GM12875 (cell line): ENCODE results near the gene FOXJ1.

ENCODE experiments used
- H3K4me3 ChIP-seq: one replicate; pipeline ENCODE4 v1.5.1; 2011; ENCODE audit warnings: low read depth, low read length, control low read depth
- TF ChIP-seq, protein P1 (sequence below): IDR thresholded peaks from 2 replicates; pipeline ENCODE4 v1.5.1; 2011; ENCODE audit warnings: low read depth, mild to moderate bottlenecking, control low read depth, inconsistent platforms, low read length, moderate library complexity, borderline replicate concordance; ENCODE audit not compliant: insufficient read depth

The FOXJ1 gene

DNA sequence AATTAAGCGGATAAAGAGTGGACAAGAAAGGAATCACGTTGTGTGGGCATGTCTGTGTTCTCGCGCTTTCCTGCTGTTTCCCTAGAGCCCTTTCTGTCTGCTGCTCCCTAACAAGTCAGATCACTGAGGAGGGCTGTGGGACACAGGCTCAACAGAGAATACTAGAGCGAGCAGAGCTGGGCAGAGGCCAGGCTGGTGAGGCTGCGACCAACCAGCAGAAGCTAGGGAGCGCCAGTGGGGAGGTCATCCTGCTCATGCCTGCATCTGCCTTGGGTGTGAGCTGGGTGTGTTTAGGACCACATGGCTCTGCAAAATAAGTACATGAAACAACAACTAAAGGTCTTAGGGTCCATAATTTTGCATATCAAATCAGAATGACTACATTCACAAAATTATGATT is 11.5 kb upstream of the FOXJ1 start:
- TF ChIP-seq, protein P1, sequence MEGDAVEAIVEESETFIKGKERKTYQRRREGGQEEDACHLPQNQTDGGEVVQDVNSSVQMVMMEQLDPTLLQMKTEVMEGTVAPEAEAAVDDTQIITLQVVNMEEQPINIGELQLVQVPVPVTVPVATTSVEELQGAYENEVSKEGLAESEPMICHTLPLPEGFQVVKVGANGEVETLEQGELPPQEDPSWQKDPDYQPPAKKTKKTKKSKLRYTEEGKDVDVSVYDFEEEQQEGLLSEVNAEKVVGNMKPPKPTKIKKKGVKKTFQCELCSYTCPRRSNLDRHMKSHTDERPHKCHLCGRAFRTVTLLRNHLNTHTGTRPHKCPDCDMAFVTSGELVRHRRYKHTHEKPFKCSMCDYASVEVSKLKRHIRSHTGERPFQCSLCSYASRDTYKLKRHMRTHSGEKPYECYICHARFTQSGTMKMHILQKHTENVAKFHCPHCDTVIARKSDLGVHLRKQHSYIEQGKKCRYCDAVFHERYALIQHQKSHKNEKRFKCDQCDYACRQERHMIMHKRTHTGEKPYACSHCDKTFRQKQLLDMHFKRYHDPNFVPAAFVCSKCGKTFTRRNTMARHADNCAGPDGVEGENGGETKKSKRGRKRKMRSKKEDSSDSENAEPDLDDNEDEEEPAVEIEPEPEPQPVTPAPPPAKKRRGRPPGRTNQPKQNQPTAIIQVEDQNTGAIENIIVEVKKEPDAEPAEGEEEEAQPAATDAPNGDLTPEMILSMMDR, result no peak

DNA sequence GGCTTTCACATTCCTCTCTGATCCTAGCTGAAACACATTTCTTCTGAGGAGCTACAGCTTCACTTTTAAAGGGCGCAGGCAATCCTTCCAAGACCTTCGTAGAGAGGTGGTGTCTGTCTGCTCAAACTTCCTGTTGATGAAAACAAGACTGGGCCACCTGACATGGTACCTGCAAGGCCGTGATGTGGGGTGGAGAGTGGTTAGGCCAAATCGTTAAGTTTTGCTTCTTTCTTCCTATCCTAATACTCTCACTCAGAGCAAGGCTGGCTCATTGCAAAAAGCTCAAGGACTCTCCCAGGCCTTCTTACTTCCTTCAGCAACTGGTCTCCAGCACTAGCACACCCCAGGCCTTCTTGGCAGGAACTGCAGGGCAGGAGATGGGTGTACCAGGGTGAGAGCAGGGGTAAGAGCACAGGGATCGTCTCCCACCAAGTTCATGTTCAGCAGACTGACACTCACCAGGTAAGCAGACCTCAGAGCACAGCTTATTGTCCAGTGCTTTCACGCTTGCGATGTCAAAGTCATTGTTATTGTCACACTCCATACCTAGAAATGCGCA is 10.9 kb upstream of the FOXJ1 start:
- TF ChIP-seq, protein P1, result no peak
- no peak overlapping the region for H3K4me3 ChIP-seq

More for the DNA sequence above, 11.5 kb upstream of the FOXJ1 start:
- H3K4me3 ChIP-seq, result no peak overlapping the region

DNA sequence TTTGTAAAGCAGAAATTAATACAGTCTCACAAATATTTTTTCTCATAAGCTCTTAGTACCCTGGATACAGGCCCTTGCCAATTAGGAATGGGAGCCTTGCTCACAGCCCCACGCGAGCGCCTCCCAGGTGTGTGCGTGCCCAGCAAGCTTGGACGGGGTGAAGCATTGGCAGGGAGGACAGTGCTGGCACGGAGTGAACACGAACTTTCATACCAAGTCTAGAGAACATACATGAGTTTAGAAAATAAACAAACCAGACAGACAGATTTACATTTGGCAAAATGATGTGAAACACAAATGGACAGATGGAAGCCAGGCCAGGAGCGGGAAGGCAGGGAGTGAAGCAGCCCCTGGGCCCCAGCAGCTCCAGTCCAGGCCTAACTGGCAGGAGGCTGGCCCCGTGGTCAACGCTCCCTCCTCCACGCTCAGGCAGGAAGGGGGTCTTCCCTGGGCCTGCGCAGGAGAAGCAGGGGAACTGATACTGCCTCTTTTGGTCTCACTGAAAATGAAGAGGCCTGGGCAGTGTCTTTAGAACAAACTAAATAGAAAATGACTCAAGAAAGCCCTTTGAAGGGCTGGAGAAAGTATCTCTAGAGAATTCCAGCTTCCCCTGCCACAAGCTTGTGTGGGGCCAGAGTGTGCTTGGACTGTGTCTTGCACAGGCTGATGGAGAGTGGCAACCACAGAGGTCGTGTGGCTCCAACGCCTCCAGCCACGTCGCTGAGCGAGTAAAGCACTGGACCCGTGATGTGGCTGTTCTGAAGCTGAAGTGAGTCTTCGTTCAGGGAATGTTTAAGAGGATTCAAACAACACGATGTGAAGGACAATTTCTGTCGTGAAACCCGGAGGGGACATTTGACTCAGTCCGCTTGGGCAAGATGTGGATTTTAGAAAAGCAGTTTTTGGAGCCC is 9.9 kb upstream of the FOXJ1 start:
- no peak overlapping the region for H3K4me3 ChIP-seq
- TF ChIP-seq, protein P1, result no peak

DNA sequence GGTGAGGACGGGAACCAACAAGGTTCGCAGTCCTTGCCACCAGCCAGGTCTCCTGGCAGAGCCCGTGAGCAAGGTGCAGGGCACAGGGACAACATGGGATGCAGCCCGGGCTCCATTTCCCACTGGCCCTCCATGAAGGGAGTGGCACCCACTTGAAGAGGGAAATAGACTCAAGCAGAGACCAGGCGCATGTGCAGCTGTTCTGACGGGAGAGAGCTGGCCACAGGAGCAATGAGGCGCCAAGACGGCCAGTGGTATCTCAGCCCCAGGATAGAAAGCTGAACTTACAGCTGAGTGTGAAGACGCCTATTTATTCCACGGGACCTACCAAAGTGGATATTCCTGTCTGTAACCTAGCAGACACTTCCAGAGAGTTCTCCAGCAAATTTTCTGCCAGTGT is 8.2 kb upstream of the FOXJ1 start:
- no peak overlapping the region for H3K4me3 ChIP-seq
- TF ChIP-seq, protein P1, result no peak

DNA sequence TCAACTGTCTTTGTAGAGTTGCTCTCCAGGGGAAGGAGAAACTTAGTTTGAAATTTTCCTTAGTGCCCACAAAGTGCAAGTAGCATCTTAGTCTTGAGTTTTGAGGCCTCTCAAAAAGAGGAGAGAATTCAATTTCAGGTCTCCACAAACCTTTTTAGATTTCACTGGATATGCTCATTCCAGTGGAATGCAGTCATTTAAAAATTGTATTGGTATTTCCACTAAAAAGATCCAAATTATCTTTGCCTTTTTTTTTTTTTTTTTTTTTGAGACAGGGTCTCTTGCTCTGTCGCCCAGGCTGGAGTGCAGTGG is 6.9 kb upstream of the FOXJ1 start:
- H3K4me3 ChIP-seq, result no peak overlapping the region
- TF ChIP-seq, protein P1, result no peak

DNA sequence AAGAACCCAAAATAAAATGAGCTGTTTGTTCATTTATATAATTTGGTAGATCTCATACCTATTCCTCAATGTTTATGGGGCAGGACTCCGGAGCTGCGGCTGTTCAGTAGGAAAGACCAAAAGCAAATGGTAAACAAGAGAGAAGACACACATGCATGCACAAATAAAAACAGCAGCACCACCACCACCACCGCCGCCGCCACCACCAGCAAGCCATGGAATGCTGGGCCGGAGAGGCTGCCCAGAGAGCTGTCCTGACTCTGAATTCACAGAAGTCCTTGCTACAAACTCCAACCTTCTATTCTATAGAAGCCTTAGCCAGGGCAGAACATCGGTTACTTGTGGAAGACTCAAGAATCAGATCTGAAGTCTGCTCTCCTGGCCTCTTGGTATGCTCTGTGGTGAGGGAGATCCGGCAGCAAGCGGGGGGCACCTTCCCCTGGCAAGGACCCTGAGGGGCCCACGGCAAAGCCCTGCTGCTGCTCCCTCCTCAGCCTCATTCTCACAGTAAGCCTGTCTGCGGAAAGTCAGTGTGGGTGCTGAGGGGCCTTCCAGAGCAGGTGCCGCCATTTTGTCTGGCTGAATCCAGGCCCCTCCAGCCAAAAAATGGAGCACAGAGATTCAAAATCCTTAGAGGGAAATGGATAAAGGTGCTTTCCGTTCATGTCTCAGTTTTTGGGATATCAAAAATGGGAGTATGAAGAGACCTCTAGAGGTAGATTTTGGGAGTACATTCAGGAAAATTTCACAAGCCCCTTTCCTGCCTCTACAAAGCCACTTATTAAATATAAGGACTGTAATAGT is 6.4 kb upstream of the FOXJ1 start:
- TF ChIP-seq, protein P1, result no peak
- H3K4me3 ChIP-seq, result no peak overlapping the region
